Body of pancreas (tissue), 4 donors: ENCODE results near the gene FBXL17.
"Not testable (repeated sequence)": the region's sequence is repeated elsewhere in the genome, so short reads cannot be mapped to it uniquely, and the experiment has no call there.

Source experiments
- POLR2A ChIP-seq, 3 donors: fragments of 450-650 bp; IDR thresholded peaks; one replicate each; pipeline ENCODE4 v1.6.1; 2016; ENCODE audit warnings: antibody characterized with exemption in 3 of 3, mild to moderate bottlenecking in 2 of 3
- TF ChIP-seq, protein P1 (sequence below), 7 experiments: fragments of 450-650 bp in 4 of 7; fragments of 200-600 bp in 3 of 7; sonication (generic) in 3 of 7; IDR thresholded peaks; one replicate each; pipeline ENCODE4 v1.5.1; 2016 to 2019; ENCODE audit warnings: antibody characterized with exemption in 7 of 7

GRCh38 chr5:108274080-108274479 lies 107.8 kb downstream of the FBXL17 start:
- TF ChIP-seq, protein P1, sequence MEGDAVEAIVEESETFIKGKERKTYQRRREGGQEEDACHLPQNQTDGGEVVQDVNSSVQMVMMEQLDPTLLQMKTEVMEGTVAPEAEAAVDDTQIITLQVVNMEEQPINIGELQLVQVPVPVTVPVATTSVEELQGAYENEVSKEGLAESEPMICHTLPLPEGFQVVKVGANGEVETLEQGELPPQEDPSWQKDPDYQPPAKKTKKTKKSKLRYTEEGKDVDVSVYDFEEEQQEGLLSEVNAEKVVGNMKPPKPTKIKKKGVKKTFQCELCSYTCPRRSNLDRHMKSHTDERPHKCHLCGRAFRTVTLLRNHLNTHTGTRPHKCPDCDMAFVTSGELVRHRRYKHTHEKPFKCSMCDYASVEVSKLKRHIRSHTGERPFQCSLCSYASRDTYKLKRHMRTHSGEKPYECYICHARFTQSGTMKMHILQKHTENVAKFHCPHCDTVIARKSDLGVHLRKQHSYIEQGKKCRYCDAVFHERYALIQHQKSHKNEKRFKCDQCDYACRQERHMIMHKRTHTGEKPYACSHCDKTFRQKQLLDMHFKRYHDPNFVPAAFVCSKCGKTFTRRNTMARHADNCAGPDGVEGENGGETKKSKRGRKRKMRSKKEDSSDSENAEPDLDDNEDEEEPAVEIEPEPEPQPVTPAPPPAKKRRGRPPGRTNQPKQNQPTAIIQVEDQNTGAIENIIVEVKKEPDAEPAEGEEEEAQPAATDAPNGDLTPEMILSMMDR (IDR thresholded peaks at IDR 0.05) = not testable (repeated sequence)
- not testable (repeated sequence) for TF ChIP-seq POLR2A (IDR thresholded peaks at IDR 0.05)
